Cortex of kidney (tissue), 1 donor: ENCODE measurements around the gene RBBP8NL.
"Not testable (repeated sequence)": the region's sequence is repeated elsewhere in the genome, so short reads cannot be mapped to it uniquely, and the experiment has no call there.

ENCODE experiments used
- DNase-seq: peaks from one replicate; lab custom pipeline; 2025; lab: John Stamatoyannopoulos, UW

The RBBP8NL gene

GRCh38 chr20:62376112-62377063 is 51.0 kb downstream of the RBBP8NL start:
- no peak for DNase-seq

- DNase-seq = no peak
Observed at GRCh38 chr20:62374331-62375152, 52.8 kb downstream of the RBBP8NL start.

GRCh38 chr20:62373631-62374179 is 53.6 kb downstream of the RBBP8NL start:
- not testable (repeated sequence) for DNase-seq

GRCh38 chr20:62372042-62372993 is 55.0 kb downstream of the RBBP8NL start:
- no peak for DNase-seq

- no peak for DNase-seq
Observed at GRCh38 chr20:62371588-62372041, 55.7 kb downstream of the RBBP8NL start.

GRCh38 chr20:62370807-62371587 is 56.3 kb downstream of the RBBP8NL start:
- no peak for DNase-seq

- DNase-seq = no peak
Observed at GRCh38 chr20:62370115-62370806, 57.1 kb downstream of the RBBP8NL start.

GRCh38 chr20:62369815-62370114 is 57.6 kb downstream of the RBBP8NL start:
- DNase-seq = no peak

GRCh38 chr20:62368976-62369814 is 58.1 kb downstream of the RBBP8NL start:
- no peak for DNase-seq

- no peak for DNase-seq
Observed at GRCh38 chr20:62368392-62368975, 58.9 kb downstream of the RBBP8NL start.

GRCh38 chr20:62367633-62368391 is 59.5 kb downstream of the RBBP8NL start:
- no peak for DNase-seq

GRCh38 chr20:62367136-62367632 is 60.2 kb downstream of the RBBP8NL start, which contains the start of gene LAMA5:
TSS of gene LAMA5 (minus strand) at chr20:62367312. CDS start at chr20:62367245, 67 bp downstream.
- DNase-seq = no peak

GRCh38 chr20:62366370-62367135 is 60.8 kb downstream of the RBBP8NL start:
- no peak for DNase-seq

- DNase-seq = no peak
Observed at GRCh38 chr20:62365814-62366369, 61.4 kb downstream of the RBBP8NL start.

GRCh38 chr20:62364911-62365736 is 62.2 kb downstream of the RBBP8NL start:
- no peak for DNase-seq
